GM23248 (cell line): ENCODE data around the gene NCKIPSD.

Experiments
- EZH2 ChIP-seq: fragments of 200-600 bp; sonication (generic); IDR thresholded peaks from 2 replicates; pipeline ENCODE4 v1.6.1; 2018; ENCODE audit warnings: antibody characterized with exemption, mild to moderate bottlenecking; ENCODE audit not compliant: insufficient read depth, poor library complexity, severe bottlenecking
- EZH2phosphoT487 ChIP-seq: fragments of 200-600 bp; sonication (generic); IDR thresholded peaks from 2 replicates; pipeline ENCODE4 v1.6.1; 2018; ENCODE audit warnings: antibody characterized with exemption, moderate library complexity, mild to moderate bottlenecking, low read depth; ENCODE audit not compliant: insufficient read depth

- TF ChIP-seq EZH2phosphoT487 (no peak), EZH2 (no peak)
Observed at GRCh38 chr3:48696156-48696555, 10.4 kb upstream of the NCKIPSD start.
